ENCODE results near the gene SLC25A19.

SLC25A19 gene

GRCh38 chr17:75325348-75325747, 36.1 kb upstream of the SLC25A19 start (continued):
- TF ChIP-seq POU6F1 (CRISPR knock-in tag; IDR thresholded peaks at IDR 0.05; ENCODE audit: borderline replicate concordance, low read depth) (no peak), ESRRG (CRISPR knock-in tag; IDR thresholded peaks at IDR 0.05) (no peak), GLIS3 (CRISPR knock-in tag; IDR thresholded peaks at IDR 0.05) (no peak), CREB5 (CRISPR knock-in tag; IDR thresholded peaks at IDR 0.05; ENCODE audit: low read depth) (no peak)

GRCh38 chr17:75321506-75321905, 32.3 kb upstream of the SLC25A19 start:
- TF ChIP-seq CSDC2 (CRISPR knock-in tag; IDR thresholded peaks at IDR 0.05) (no peak), OSR1 (CRISPR knock-in tag; IDR thresholded peaks at IDR 0.05) (no peak), ZC3H10 (CRISPR knock-in tag; IDR thresholded peaks at IDR 0.05) (no peak), ISL1 (CRISPR knock-in tag; IDR thresholded peaks at IDR 0.05) (no peak), ESRRG (CRISPR knock-in tag; IDR thresholded peaks at IDR 0.05) (no peak), PATZ1 (CRISPR knock-in tag; IDR thresholded peaks at IDR 0.05; ENCODE audit: borderline replicate concordance) (no peak), TSHZ2 (CRISPR knock-in tag; IDR thresholded peaks at IDR 0.05) (no peak), BACH2 (CRISPR knock-in tag; IDR thresholded peaks at IDR 0.05; ENCODE audit: borderline replicate concordance) (no peak), SNAI2 (CRISPR knock-in tag; IDR thresholded peaks at IDR 0.05) (no peak), POU6F1 (CRISPR knock-in tag; IDR thresholded peaks at IDR 0.05; ENCODE audit: borderline replicate concordance, low read depth) (no peak), ZNF8 (CRISPR knock-in tag; IDR thresholded peaks at IDR 0.05) (no peak), ZFP30 (CRISPR knock-in tag; IDR thresholded peaks at IDR 0.05) (no peak), TCF4 (CRISPR knock-in tag; IDR thresholded peaks at IDR 0.05; ENCODE audit: borderline replicate concordance) (no peak), RARB (CRISPR knock-in tag; IDR thresholded peaks at IDR 0.05) (no peak), ARNTL (CRISPR knock-in tag; IDR thresholded peaks at IDR 0.05; ENCODE audit: borderline replicate concordance, low read depth) (no peak), ZNF565 (CRISPR knock-in tag; conservative IDR thresholded peaks at IDR 0.05; ENCODE audit: low read depth) (no peak), ZNF70 (CRISPR knock-in tag; IDR thresholded peaks at IDR 0.05) (no peak), TOX (CRISPR knock-in tag; IDR thresholded peaks at IDR 0.05; ENCODE audit: borderline replicate concordance) (no peak), GLIS3 (CRISPR knock-in tag; IDR thresholded peaks at IDR 0.05) (no peak), CREB5 (CRISPR knock-in tag; IDR thresholded peaks at IDR 0.05; ENCODE audit: low read depth) (no peak)
- no peak for ATAC-seq

All from SK-N-SH treated with all-trans-retinoic acid at 6 μM for 48 hours (cell line).